Activated CD4-positive, alpha-beta T cell treated with anti-CD3 and anti-CD28 coated beads for 24 hours (primary cell): Measurements from ENCODE around the gene MRPL46.

Experiments used
- DNase-seq, 2 donors: peaks; one replicate each; pipeline ENCODE4 v3.0.0-alpha.2; 2020; ENCODE audit warnings: low read depth in 2 of 2

Gene MRPL46

DNA sequence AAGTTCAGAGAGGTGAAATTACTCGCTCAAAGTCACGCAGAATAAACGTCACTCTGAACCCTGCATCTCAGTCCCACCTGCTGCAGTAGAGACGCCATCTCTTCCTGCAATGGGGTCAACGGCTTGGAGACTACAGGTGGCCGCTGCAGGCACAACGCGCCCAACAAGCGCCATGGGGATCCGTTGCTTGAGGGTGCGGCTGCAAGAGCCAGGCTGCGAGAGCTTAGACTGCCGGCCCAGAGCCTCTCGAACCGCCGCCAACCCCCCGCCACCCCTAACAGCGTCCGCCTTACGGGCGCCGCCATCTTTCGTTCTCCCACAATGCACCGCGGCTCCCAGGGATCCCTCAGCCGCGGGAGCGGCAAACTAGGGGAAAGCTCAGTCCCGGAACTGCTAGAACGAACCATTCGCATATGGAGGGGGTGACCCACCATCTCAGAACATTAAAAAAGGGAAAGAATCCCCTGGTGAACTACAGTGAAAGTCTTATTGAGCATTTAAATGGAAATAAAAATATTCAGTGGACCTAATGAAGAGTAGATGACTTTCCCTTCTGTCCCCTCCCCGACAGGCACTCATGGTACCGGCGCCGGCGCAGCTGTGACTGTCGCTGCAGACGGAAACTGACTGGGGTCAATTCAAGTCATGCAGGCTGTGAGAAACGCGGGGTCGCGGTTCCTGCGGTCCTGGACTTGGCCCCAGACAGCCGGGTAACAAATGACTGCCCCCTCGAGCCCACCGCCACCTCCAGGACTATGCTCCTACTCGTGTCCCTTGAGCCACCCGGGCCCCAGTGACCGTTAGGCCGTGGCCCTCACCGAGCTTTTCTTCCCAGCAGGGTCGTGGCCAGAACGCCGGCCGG is at the start of gene MRPL46, which contains the start of gene MRPS11:
TSS of gene MRPL46 (minus strand) at position 316 of the 862 bp plus-strand sequence. CDS start at position 305, 11 bp downstream.
TSS of gene MRPS11 (plus strand) at position 636 of the 862 bp plus-strand sequence. CDS start at position 646, 10 bp downstream.
- DNase-seq = peak; percentile 85 to 86

DNA sequence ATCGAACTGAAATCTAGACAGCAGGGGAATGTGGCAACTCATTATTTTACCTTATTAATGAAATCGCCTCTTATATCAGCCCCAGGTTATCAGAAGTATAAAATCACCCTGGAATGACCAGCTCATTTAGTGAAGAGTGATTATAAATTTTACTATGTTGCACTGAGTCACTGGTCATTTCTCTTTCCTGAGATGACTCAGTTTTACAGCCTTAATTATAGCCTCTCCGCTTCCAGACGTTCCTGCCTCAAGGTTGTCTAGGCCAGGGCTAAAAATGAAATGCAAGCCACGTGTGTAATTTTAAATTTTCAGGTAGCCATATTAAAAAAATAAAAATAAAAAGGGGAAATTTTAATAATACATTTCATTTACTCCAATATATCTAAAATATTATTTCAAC is 46.0 kb upstream of the MRPL46 start:
- no peak for DNase-seq

DNA sequence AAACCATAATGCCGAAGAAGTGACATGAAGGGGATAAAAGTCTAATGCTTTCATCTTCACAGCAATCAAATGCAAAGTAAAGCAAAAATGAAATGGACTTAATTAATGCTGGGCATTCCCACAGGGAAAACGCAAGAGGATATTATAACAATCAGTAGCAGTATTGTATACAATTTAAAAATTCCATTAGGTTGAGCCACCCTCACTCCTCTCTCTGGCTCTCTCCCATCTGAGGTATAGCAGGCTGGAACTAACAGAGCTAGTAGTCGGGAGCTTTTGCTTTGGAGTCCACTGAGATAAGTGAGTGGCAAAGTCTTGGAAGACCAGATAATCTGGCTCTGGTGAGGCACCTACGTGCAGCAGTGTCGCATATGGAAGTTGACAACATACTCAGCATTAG is 45.4 kb upstream of the MRPL46 start:
- DNase-seq = no peak

DNA sequence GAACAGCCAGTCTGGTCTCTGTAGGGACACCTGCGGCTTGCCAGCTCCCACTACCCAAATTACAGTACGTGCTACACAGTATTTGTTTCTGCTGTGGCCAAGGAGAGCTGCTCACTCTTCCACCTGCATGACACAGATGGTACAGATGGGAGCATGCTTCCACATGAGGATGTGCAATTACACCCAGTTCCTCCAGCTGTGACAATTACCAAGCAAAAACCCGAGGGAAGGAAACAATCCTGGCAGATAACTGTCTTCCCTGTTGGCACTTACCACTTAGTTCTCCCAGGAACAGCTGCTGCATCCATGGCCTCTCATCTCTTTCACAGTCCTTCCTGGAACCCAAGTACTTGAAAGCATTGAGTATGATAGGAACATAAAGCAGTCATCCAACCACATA is 44.9 kb upstream of the MRPL46 start:
- no peak for DNase-seq

DNA sequence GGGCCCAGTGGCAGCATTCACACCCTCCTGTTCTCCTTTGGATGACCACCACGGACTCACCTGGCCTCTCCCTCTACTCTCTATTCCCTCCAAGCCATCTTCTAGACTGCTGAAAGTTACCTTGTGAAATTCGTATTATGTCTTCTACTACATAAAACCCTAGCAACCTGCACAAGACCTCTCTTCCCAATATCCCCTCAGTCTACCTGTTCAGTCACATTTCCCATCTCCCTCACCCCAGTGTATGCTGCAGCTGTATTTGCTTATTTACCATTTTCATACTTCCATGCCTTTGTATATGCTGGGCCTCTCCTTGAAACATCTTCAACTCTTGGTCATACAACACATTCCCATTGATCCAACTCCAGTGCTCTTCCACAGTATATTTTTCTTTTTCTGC is 44.0 kb upstream of the MRPL46 start:
- no peak for DNase-seq

DNA sequence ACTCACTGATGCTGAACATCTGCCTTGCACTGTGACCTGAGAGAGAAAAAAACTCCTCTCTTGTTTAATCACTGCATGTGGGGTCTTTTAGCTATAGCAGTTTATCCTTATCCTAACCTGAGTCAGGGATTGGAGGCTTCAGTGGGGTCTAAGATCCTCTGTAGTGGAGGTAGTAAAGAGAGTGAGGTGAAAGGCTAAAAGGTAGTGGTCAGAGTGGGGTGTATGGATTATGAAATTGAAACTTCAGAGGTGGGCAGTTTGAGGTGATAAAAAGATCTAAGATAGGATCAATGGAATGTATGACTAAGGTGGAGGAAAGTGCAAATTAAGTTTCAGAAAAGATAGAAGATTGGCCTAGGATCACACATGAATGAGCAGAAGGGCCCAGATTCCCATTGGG is 42.8 kb upstream of the MRPL46 start:
- DNase-seq = no peak

DNA sequence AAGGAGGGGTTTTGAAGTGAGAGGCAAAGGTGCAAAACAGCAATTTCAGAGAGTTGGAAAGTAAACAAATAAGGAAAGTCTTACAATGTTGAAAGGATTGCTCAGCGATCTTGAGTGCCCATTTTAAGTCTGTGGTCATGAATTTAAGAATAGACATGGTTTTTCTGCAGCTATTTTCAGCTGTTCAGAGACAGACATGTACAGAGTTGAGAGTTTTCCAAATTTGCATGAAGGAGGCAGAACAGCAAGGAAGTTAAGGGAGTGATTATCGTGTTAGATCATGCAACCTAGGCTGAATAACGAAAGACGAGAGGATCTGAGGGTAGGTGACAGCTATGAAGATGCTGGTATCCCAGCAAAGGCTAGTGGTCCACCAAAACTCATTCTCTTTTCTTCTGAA is 42.1 kb upstream of the MRPL46 start:
- DNase-seq = no peak

DNA sequence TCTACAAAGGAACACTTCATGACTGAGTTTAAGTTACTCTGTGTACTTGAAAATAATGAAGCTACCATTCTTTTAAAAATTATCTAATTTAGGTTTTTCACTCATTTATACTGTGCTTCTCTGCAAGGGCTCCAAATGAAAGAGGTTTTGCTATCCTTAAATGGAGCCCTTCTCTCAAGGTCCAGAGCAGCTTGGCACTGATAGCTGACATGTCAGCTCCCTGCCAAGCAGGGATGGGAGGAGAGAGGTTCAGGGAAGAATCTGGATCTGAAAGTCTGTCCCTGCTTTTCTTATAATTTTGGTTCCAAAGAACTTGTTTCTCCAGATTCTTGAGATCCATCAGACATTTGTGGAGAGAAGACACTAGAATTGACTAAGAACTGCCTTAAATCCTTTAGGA is 39.4 kb upstream of the MRPL46 start:
- DNase-seq = no peak

DNA sequence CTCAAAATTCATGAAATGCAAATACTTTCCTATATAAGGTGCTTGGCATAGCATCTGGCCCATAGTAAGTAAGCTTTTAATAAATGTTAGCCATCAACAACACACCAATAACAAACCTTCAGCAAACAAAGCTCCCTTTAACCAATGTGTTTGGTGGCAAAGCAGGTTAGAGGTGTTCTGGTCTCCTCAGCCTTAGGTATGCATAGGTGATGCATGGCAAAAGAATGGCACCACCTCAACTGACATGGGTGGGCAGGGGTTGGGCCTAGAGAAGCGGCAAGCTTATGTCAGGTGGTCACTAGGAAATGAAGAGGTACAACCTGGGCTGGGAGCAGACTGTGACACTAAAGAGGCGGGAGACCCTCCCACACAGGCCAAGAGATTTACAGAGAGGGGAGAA is 38.5 kb upstream of the MRPL46 start:
- DNase-seq = no peak

DNA sequence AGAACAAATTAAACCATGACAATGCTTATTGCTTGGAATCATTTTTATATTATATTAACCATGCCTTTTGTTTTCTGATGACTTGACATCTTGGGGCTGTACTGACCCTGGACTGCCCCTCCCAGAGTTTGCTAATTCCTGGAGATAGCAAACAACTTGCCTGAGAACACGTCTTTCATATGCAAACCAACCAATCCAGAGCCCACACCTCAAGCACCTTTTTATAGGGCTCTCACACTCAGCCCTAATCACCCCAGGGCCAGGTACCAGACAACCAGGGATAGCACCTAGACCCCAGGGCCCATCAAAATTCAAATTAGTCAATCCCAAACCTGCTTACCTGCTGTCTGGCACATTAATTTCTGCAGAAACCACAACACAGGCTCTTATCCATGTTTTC is 37.3 kb upstream of the MRPL46 start:
- DNase-seq = no peak

DNA sequence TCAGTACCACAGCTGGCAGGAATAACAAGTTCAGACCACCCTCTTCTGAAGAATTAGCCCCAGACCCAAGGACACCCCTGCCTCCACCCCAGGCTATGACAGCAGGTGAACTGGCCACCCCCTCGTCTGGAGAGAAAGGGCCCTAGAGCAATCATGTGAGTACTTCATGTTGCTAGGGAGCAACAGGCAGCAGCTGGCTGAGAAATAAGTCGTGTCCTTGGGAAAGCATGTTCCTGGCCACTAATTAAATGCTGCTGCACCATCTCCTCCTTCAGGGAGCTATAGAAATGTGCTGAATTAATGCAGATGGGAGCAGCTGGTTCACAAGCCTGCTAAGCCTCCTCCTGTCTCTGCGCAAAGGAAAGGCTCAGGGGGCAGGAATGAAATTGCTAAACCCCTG is 31.8 kb upstream of the MRPL46 start:
- DNase-seq = no peak

DNA sequence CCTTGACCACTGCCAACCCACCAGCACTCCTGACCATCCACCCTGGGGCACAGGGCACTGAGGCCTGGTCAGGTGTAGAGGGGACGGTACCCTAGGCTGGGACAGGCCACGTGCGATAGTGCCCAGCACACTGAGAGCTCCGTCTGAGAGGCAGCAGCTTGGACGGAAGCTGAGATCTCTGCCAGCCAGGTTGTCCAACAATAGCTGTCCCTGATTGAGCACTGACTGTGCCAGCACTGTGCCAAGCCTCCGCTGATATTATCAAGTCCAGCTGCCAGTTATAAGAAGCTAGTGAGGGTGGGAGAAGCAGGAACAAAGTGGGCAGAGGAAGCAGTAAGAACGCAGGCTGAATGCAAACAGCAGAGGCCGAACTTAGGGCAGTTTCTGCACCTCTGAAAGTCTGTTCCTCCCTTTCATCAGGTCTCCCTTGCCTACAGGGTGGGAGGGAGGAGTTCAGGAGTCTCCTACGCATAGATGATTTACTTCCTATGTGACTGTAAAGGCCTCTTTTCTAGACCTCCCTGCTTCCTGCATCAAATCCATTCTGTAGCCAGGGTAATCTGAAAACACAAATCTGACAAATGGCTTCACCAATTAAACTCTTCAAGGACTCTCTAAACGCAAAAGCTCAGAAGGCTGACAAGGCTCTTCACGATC is 30.0 kb upstream of the MRPL46 start:
- no peak for DNase-seq

DNA sequence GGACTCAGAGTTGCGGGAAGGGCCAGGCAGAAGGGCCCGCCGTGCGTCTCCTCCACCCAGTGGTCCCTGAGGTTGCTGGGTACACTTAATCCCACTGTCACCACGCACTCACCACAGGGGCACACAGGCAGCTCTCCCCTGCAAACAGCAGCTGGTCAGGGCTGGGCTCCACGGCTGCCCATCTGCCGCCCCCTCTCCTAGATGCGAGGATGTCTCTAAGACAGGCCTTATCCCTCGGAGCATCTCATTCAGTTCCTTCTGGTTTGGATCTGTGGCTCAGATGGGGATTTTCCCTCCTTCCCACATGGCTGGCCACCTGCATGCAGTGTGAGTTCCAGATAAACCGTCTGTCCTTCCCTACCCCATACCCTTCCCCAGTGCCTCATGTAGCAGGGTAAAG is 26.7 kb upstream of the MRPL46 start:
- DNase-seq = no peak

DNA sequence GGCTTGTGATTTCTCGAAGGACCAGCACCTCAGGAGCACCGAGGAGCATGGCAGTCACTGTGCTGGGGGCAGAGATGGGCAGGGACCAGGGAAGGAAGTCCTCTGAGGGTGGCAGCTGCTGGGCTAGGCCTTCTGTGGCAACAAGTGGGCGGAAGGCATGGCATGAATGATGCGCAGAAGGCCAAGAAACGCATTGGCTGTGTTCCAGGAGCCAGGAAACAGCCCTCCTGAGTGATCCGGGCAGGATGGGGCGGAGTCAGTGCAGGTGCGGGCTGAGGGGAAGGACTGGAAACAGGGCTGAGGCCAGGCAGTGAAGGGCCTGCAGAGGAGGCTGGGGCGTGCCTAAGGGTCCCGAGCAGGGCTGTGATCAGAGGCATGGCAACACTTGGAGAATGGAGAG is 24.0 kb upstream of the MRPL46 start:
- no peak for DNase-seq

DNA sequence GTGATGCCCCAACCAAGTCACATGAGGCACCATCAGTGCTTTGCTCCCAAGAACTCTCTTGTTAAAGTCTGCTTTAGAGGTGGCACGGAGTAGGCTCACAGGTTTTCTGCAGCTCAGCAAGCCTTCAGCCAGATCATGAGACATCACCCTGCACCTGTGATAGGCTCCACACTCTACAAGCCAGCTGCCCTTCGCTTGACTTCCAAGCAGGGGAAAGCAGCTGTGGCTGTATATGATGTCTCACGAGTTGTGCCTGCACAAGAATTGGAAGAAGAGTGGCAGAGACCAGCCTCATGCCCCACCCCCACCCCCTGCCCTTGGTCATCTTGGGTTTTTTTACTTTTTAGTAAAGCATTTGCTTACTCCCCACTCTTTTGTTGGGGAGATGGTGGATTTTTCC is 22.8 kb upstream of the MRPL46 start:
- DNase-seq = no peak

DNA sequence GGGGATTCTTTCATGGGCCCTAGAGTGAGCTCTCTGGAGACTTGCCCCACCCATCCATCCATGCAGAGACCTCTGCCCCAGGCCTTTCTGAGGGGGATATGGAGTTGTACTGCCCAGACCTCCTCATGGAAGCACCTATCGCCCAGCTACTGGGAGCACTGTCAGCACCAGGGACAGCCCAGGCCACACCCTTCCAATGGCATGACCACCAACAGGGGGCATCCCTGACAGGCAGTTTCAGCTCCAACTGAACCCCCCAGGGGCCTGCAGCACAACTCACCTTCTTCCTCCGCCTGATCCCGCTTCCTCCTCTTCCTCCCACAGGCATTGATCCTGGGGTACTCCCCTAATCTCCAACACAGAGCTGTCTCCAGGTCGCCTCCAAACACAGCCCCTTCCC is 22.1 kb upstream of the MRPL46 start:
- no peak for DNase-seq

DNA sequence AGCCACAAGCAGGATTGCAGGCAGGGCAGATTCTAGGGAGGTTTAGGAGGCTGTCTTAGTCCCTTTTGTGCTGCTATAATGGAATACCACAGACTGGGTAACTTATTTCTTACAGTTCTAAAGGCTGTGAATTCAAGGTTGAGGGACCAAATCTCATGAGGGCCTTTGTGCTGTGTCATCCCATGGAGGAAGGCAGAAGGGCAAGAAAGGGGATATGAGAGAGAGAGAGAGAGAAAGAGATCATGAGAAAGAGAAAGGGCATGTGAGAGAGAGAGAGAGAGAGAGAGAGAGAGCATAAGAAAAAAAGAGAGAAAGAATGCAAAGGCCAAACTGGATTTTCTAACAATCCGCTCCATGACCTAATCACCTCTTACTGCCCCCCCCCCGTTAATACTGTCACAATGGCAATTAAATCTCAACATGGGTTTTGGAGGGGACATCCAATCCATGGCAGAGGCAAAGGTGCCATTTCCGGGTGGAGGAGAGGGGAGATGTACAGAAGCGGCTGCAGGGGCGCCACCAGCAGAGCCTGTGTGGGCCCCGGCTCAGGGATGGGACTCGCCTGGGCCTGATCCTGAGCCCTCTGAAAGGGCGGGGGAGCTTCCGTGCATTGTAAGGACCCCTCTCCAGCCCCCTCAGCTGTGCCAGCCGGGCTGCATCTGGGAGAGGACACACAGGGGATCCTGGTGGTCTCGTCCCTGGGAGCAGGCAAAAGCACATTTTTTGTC is 20.8 kb upstream of the MRPL46 start:
- DNase-seq = no peak

DNA sequence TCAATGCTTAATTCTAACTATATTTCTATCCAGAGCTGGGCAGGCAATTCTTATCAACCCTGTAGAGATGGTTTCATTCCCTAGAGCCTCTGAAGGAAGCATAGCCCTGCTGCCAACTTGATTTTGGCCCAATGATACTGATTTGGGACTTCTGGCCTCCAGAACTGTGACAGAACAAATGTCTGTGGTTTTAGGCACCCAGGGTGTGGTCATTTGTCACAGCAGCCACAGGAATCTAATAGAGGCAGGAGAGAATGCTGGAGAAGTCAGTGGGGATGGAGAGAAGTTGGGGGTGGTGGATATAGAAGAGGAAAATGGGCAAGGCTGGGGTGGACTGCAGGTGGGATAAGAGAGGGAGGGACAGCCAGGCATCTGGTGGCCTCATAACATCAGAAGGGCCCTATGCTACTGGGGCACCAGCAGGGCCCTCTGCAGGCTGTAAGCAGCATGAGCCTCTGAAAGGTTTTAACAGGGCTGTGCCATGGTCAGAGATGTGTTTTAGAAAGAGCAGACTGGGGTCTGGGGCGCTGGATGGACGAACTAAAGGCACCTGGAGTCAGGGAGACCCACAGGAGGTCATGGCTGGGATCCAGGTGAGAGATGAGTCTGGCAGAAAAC is 20.1 kb upstream of the MRPL46 start:
- DNase-seq = no peak

DNA sequence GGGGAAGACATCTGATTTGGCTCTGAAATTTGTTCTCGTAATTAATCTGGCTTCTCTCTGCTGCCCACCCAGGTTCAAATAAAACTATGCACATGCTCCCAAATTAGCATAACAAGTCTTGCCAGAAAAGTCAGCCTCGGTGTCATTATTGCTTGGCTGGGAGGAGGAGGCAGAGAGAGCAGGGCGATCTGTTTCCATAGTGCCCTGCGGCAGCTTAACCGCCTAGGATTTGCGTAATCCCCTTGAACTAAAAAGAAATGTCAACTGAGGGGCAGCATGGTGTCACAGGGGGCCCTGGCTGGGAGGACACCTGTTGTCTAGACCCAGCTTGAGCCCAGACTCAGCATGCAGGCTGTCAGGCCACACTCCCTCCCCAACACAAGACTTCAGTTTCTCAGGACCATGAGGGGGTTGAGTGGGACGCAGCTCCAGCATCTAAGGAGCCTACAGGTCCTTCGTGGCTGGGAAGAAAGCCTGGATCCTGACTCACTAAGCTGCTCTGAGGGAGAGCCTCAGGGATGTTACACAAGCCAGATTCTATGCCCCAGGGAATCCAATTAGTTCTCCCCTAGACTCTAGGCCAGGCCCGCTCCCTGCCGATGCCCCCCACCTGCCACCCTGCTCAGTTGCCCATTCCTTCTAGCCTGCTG is 17.6 kb upstream of the MRPL46 start:
- no peak for DNase-seq

DNA sequence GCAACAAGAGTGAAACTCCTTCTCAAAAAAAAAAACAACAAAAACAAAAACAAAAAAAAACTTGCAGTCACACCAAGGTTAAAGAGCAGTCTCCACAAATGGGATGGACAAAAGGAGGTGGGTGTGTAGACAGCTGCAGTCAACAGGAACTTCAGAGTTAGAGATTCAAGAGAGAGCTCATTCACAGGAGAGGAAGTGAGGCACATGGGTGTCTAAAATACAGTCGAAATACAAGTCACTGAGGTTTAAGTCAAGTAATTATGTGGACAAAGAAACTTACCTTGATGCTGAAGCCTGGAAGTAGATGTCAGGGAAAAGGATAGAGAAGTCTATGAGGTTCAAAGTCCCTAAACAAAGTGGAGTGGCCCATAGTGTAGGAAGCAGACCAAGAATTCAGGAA is 15.1 kb upstream of the MRPL46 start:
- DNase-seq = no peak

DNA sequence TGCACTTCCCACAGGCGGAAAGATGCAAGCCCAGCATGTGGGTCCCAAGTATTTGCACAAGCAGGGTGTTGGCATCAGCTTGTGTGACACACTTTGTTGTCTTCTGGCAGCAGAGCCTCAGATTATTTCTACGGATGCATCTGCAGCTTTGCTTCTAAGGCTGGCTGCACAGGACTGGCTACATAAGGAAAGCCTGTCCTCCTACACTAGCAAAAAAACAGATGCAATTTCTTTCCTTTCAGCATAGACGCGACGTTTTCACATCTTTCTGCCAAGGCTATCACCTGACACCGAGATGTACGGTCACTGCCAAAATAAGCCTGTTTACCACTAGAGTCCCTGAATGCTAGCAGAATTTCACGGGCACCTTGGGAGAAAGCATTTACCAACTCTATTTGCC is 13.8 kb upstream of the MRPL46 start:
- no peak for DNase-seq

DNA sequence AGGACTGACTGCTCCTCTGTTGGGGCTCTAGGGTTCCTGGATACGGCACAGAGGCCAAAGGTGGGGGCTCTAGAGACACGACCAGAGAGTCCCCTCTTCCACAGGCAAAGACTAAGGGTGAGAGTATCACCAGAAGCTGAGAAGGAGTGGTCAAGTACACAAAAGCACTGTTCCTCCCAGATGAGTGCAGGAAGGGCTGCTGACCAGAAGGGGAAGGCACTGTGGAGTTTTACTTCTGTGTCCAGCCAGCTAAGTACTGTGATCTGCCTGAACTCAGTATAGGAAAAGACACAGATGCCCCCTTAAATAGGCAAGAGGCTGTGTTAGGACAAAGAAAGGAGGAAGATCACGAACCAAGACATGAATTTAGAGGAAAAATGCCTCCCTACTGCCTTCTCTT is 12.0 kb upstream of the MRPL46 start:
- no peak for DNase-seq
